ENCODE data around the gene SLC22A5. TPM values are rescaled to one million over a fixed set of nuclear protein-coding genes. Genes with fewer than 3 reads are reported as not detected.

SLC22A5 gene
- total and polyA plus RNA-seq, 2 experiments from 2014 or later, result 14.7 to 20.8 TPM

GRCh38 chr5:132417010-132417439 is 47.5 kb downstream of the SLC22A5 start:
- no peak overlapping the region for H3K4me3 ChIP-seq
- H3K36me3 ChIP-seq (replicated peaks; ENCODE audit: insufficient read depth, low read depth), result no peaks in the 10 kb centered on the region
- no peak overlapping the region for H2AFZ ChIP-seq
- H3K27me3 ChIP-seq, result no peaks in the 10 kb centered on the region
- H3K9me3 ChIP-seq (ENCODE audit: low read depth), result no peaks in the 10 kb centered on the region
- no peaks in the 10 kb centered on the region for H3K9me2 ChIP-seq (replicated peaks; ENCODE audit: insufficient read depth)
- no peak overlapping the region for H3K27ac ChIP-seq
- H4K20me1 ChIP-seq (ENCODE audit: insufficient read depth, poor library complexity, severe bottlenecking), result no peaks in the 10 kb centered on the region
- no peak for DNase-seq (ENCODE audit: low spot score)
- no peaks in the 10 kb centered on the region for H3K79me2 ChIP-seq
- TF ChIP-seq CTCF (IDR thresholded peaks at IDR 0.05; ENCODE audit: poor library complexity), result no peak
- no peak for TF ChIP-seq EZH2phosphoT487 (IDR thresholded peaks at IDR 0.05; ENCODE audit: low read depth, severe bottlenecking, unreplicated experiment)
- no peak for TF ChIP-seq EZH2 (IDR thresholded peaks at IDR 0.05; ENCODE audit: borderline replicate concordance)
- H3K4me2 ChIP-seq, result no peak overlapping the region
- H3K4me1 ChIP-seq (ENCODE audit: insufficient read depth), result peaks cover 9% of the 10 kb centered on the region
- 83% methylated on average over 6 of the region's 6 CpGs for WGBS (ENCODE audit: low lambda C conversion rate, missing lambda C conversion rate)

GRCh38 chr5:132417461-132417860 is 48.0 kb downstream of the SLC22A5 start:
- no peak overlapping the region for H3K4me2 ChIP-seq
- WGBS (ENCODE audit: low lambda C conversion rate, missing lambda C conversion rate), result 97% methylated on average over 6 of the region's 6 CpGs
- H3K4me3 ChIP-seq, result no peak overlapping the region
- no peak for DNase-seq (ENCODE audit: low spot score)
- H3K27ac ChIP-seq, result no peak overlapping the region
- H3K4me1 ChIP-seq (ENCODE audit: insufficient read depth), result peaks cover 9% of the 10 kb centered on the region
- H3K9me3 ChIP-seq (ENCODE audit: low read depth), result no peaks in the 10 kb centered on the region
- H4K20me1 ChIP-seq (ENCODE audit: insufficient read depth, poor library complexity, severe bottlenecking), result no peaks in the 10 kb centered on the region
- no peaks in the 10 kb centered on the region for H3K9me2 ChIP-seq (replicated peaks; ENCODE audit: insufficient read depth)
- H3K36me3 ChIP-seq (replicated peaks; ENCODE audit: insufficient read depth, low read depth), result no peaks in the 10 kb centered on the region
- H2AFZ ChIP-seq, result no peak overlapping the region
- H3K27me3 ChIP-seq, result no peaks in the 10 kb centered on the region
- no peaks in the 10 kb centered on the region for H3K79me2 ChIP-seq
- no peak for TF ChIP-seq EZH2 (IDR thresholded peaks at IDR 0.05; ENCODE audit: borderline replicate concordance)
- no peak for TF ChIP-seq CTCF (IDR thresholded peaks at IDR 0.05; ENCODE audit: poor library complexity)
- no peak for TF ChIP-seq EZH2phosphoT487 (IDR thresholded peaks at IDR 0.05; ENCODE audit: low read depth, severe bottlenecking, unreplicated experiment)

GRCh38 chr5:132417889-132418485 is 48.5 kb downstream of the SLC22A5 start:
- DNase-seq (ENCODE audit: low spot score), result no peak
- Histone ChIP-seq H3K9me2 (replicated peaks; ENCODE audit: insufficient read depth) (no peaks in the 10 kb centered on the region), H3K4me2 (no peak overlapping the region), H4K20me1 (ENCODE audit: insufficient read depth, poor library complexity, severe bottlenecking) (no peaks in the 10 kb centered on the region), H2AFZ (no peak overlapping the region), H3K27ac (no peak overlapping the region), H3K9me3 (ENCODE audit: low read depth) (no peaks in the 10 kb centered on the region), H3K4me3 (no peak overlapping the region), H3K79me2 (no peaks in the 10 kb centered on the region), H3K36me3 (replicated peaks; ENCODE audit: insufficient read depth, low read depth) (no peaks in the 10 kb centered on the region), H3K4me1 (ENCODE audit: insufficient read depth) (peaks cover 11% of the 10 kb centered on the region), H3K27me3 (no peaks in the 10 kb centered on the region)
- TF ChIP-seq CTCF (IDR thresholded peaks at IDR 0.05; ENCODE audit: poor library complexity), result no peak
- no peak for TF ChIP-seq EZH2phosphoT487 (IDR thresholded peaks at IDR 0.05; ENCODE audit: low read depth, severe bottlenecking, unreplicated experiment)
- no peak for TF ChIP-seq EZH2 (IDR thresholded peaks at IDR 0.05; ENCODE audit: borderline replicate concordance)
- 85% methylated on average over 4 of the region's 4 CpGs for WGBS (ENCODE audit: low lambda C conversion rate, missing lambda C conversion rate)

Data from hepatocyte (in vitro differentiated cells).